OCI-LY1 (cell line): ENCODE data around the gene TGM2.

Source experiments
- EZH2 ChIP-seq: fragments of 200-600 bp; sonication (generic), shearing (Covaris generic); IDR thresholded peaks from 2 replicates; pipeline ENCODE4 v1.8.0; 2017; ENCODE audit warnings: borderline replicate concordance, mixed run types, mild to moderate bottlenecking, antibody characterized with exemption, low read length, moderate library complexity, mixed read lengths
- TF ChIP-seq, protein P1 (sequence below): fragments of 200-600 bp; sonication (generic), shearing (Covaris generic); IDR thresholded peaks from 2 replicates; pipeline ENCODE4 v1.5.1; 2017; ENCODE audit warnings: mild to moderate bottlenecking, antibody characterized with exemption, low read length, moderate library complexity, mixed read lengths

- TF ChIP-seq, protein P1, sequence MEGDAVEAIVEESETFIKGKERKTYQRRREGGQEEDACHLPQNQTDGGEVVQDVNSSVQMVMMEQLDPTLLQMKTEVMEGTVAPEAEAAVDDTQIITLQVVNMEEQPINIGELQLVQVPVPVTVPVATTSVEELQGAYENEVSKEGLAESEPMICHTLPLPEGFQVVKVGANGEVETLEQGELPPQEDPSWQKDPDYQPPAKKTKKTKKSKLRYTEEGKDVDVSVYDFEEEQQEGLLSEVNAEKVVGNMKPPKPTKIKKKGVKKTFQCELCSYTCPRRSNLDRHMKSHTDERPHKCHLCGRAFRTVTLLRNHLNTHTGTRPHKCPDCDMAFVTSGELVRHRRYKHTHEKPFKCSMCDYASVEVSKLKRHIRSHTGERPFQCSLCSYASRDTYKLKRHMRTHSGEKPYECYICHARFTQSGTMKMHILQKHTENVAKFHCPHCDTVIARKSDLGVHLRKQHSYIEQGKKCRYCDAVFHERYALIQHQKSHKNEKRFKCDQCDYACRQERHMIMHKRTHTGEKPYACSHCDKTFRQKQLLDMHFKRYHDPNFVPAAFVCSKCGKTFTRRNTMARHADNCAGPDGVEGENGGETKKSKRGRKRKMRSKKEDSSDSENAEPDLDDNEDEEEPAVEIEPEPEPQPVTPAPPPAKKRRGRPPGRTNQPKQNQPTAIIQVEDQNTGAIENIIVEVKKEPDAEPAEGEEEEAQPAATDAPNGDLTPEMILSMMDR: no peak
- TF ChIP-seq EZH2: no peak
Measured at GRCh38 chr20:38214256-38215193, 49.5 kb upstream of the TGM2 start.
